Right lobe of liver (tissue), 6 donors: ENCODE results near the gene NFATC3. TPM values are rescaled to one million over a fixed set of nuclear protein-coding genes. Genes with fewer than 3 reads are reported as not detected.

ENCODE experiments used
- ATAC-seq, 4 donors: fragments of 200-7000 bp; cut with Tn5 transposase; one replicate each; pipeline ENCODE4 v1.9.1; 2020; ENCODE audit warnings: mild to moderate bottlenecking in 4 of 4, moderate library complexity in 4 of 4
- DNase-seq, 3 donors: peaks; one replicate each; pipeline ENCODE4 v3.0.0-alpha.2; 2020
- H3K27ac ChIP-seq, 3 donors: fragments of 200-600 bp; one replicate each; pipeline ENCODE4 v1.8.0; 2022
- H3K27me3 ChIP-seq, 2 donors: fragments of 200-600 bp; one replicate each; pipeline ENCODE4 v1.8.0; 2022
- H3K36me3 ChIP-seq, 4 donors: fragments of 200-600 bp; sonication (generic) in 1 of 4; one replicate each; pipeline versions ENCODE4 v1.5.1 to v1.8.0; 2017 to 2022; ENCODE audit warnings: control low read depth in 1 of 4
- H3K4me1 ChIP-seq, 4 donors: fragments of 200-600 bp; sonication (generic) in 1 of 4; one replicate each; pipeline versions ENCODE4 v1.5.1 to v1.8.0; 2017 to 2022; ENCODE audit warnings: control low read depth in 1 of 4
- H3K4me3 ChIP-seq, 3 donors: fragments of 200-600 bp; one replicate each; pipeline ENCODE4 v1.8.0; 2022
- H3K9me3 ChIP-seq, 4 donors: fragments of 200-600 bp; sonication (generic) in 1 of 4; one replicate each; pipeline versions ENCODE4 v1.5.1 to v1.8.0; 2017 to 2022; ENCODE audit warnings: control low read depth in 1 of 4
- CTCF ChIP-seq, 4 donors: fragments of 200-600 bp in 3 of 4; fragments of 450-650 bp in 1 of 4; IDR thresholded peaks; one replicate each; pipeline versions ENCODE4 v1.5.1 to v1.8.0; 2016 to 2022; ENCODE audit warnings: antibody characterized with exemption in 4 of 4, mild to moderate bottlenecking in 2 of 4
- POLR2A ChIP-seq: fragments of 450-650 bp; IDR thresholded peaks from one replicate; pipeline ENCODE4 v1.6.1; 2017; ENCODE audit warnings: antibody characterized with exemption, mild to moderate bottlenecking
- WGBS: methylation state at CpG from one replicate; pipeline ENCODE4 v1.1.6; 2018; ENCODE audit warnings: low coverage, low lambda C conversion rate; ENCODE audit not compliant: insufficient coverage; ENCODE audit errors: missing lambda C conversion rate; 5-methylcytosine and 5-hydroxymethylcytosine counted together
- intact Hi-C, 2 donors: fragments of 100-400 bp; cut with DNase I; formaldehyde crosslinking; loops; one replicate each; pipeline versions ENCODE4 v1.11.2 to v1.14.1; 2022
- total RNA-seq, 6 experiments: library from RNA; depleted of rRNA in 2 of 6; stranded (reverse); fragments of >200 nt in 2 of 6; fragmentation: NEBNext Ultra II Directional in 3 of 6; extraction: Animal tissue kit (Norgen Biotek cat#: 25700) in 3 of 6; gene quantifications; one replicate each; pipeline versions ENCODE4 v1.1.0 to v1.2.4, GENCODE V29; 2016 to 2023
- donor health status: DM: no; HTN: yes; CAD: no.
- donor health status: DM: no; HTN: no; CAD: no.
- donor health status: DM: no; HTN: no; CAD: no.
- donor health status: DM: no; HTN: yes; CAD: no.
- donor health status: DM: no; HTN: yes; CAD: no.

The NFATC3 gene
- total RNA-seq, 6 experiments from 2014 or later = 19.9 to 30.1 (median 25.1) TPM

- DNase-seq (no peak), ATAC-seq (no peak)
- Histone ChIP-seq H3K27ac (no peak overlapping the region), H3K27me3 (no peaks in the 10 kb centered on the region), H3K36me3 (peaks cover 0 to 3% (median 0%) of the 10 kb centered on the region in 4 donors), H3K9me3 (peaks cover 0 to 2% (median 0%) of the 10 kb centered on the region in 4 donors), H3K4me1 (peaks cover 0 to 6% (median 0%) of the 10 kb centered on the region in 4 donors), H3K4me3 (no peak overlapping the region)
- intact Hi-C loops = no loop called here
- no peak for TF ChIP-seq CTCF (IDR thresholded peaks at IDR 0.05)
- no peak for TF ChIP-seq POLR2A
- 62% methylated on average over 4 of the region's 4 CpGs for WGBS
Measured at GRCh38 chr16:68217506-68217905, 132.3 kb downstream of the NFATC3 start.

GRCh38 chr16:68219725-68220351, 134.7 kb downstream of the NFATC3 start:
- H3K36me3 ChIP-seq = peaks cover 0 to 3% (median 0%) of the 10 kb centered on the region in 4 donors
- H3K4me1 ChIP-seq = peaks cover 0 to 6% (median 0%) of the 10 kb centered on the region in 4 donors
- H3K27me3 ChIP-seq = no peaks in the 10 kb centered on the region
- TF ChIP-seq POLR2A = no peak
- no peak for TF ChIP-seq CTCF (IDR thresholded peaks at IDR 0.05)
- no peak overlapping the region for H3K4me3 ChIP-seq
- DNase-seq (no peak), ATAC-seq (no peak)
- H3K9me3 ChIP-seq = peaks cover 0 to 2% (median 0%) of the 10 kb centered on the region in 4 donors
- no peak overlapping the region for H3K27ac ChIP-seq
- intact Hi-C loops = no loop called here
- 91% methylated on average over 6 of the region's 6 CpGs for WGBS

- intact Hi-C loops = no loop called here
- H3K36me3 ChIP-seq = no peaks in the 10 kb centered on the region
- TF ChIP-seq CTCF (IDR thresholded peaks at IDR 0.05) = no peak
- TF ChIP-seq POLR2A = no peak
- no peaks in the 10 kb centered on the region for H3K9me3 ChIP-seq
- no peak for ATAC-seq
- no peaks in the 10 kb centered on the region for H3K27me3 ChIP-seq
- H3K4me1 ChIP-seq = peaks cover 0 to 26% (median 8%) of the 10 kb centered on the region in 4 donors
- no peak overlapping the region for H3K4me3 ChIP-seq
- no peak for DNase-seq
- WGBS = 60% methylated on average over 1 of the region's 1 CpG
- no peak overlapping the region for H3K27ac ChIP-seq
Measured at GRCh38 chr16:68223072-68223471, 137.9 kb downstream of the NFATC3 start.

GRCh38 chr16:68226116-68226515, 140.9 kb downstream of the NFATC3 start:
- no peak overlapping the region for H3K27ac ChIP-seq
- ATAC-seq (no peak), DNase-seq (no peak)
- WGBS = 75% methylated on average over 2 of the region's 4 CpGs
- H3K9me3 ChIP-seq = no peaks in the 10 kb centered on the region
- H3K36me3 ChIP-seq = peaks cover 0 to 25% (median 12%) of the 10 kb centered on the region in 4 donors
- intact Hi-C loops = no loop called here
- TF ChIP-seq CTCF (IDR thresholded peaks at IDR 0.05) = no peak
- no peak overlapping the region for H3K4me3 ChIP-seq
- H3K4me1 ChIP-seq = peaks cover 0 to 38% (median 19%) of the 10 kb centered on the region in 4 donors
- H3K27me3 ChIP-seq = no peaks in the 10 kb centered on the region
